HG03521 (cell line): ENCODE data around the gene ANXA3.
"Not testable (repeated sequence)": the region's sequence is repeated elsewhere in the genome, so short reads cannot be mapped to it uniquely, and the experiment has no call there.

Source experiments
- ATAC-seq: cut with Tn5 transposase; IDR thresholded peaks from one replicate; pipeline ENCODE4 v1.9.1; 2021; ENCODE audit warnings: mild to moderate bottlenecking, moderate library complexity; ENCODE audit not compliant: unreplicated experiment

Gene ANXA3, protein sequence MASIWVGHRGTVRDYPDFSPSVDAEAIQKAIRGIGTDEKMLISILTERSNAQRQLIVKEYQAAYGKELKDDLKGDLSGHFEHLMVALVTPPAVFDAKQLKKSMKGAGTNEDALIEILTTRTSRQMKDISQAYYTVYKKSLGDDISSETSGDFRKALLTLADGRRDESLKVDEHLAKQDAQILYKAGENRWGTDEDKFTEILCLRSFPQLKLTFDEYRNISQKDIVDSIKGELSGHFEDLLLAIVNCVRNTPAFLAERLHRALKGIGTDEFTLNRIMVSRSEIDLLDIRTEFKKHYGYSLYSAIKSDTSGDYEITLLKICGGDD

DNA sequence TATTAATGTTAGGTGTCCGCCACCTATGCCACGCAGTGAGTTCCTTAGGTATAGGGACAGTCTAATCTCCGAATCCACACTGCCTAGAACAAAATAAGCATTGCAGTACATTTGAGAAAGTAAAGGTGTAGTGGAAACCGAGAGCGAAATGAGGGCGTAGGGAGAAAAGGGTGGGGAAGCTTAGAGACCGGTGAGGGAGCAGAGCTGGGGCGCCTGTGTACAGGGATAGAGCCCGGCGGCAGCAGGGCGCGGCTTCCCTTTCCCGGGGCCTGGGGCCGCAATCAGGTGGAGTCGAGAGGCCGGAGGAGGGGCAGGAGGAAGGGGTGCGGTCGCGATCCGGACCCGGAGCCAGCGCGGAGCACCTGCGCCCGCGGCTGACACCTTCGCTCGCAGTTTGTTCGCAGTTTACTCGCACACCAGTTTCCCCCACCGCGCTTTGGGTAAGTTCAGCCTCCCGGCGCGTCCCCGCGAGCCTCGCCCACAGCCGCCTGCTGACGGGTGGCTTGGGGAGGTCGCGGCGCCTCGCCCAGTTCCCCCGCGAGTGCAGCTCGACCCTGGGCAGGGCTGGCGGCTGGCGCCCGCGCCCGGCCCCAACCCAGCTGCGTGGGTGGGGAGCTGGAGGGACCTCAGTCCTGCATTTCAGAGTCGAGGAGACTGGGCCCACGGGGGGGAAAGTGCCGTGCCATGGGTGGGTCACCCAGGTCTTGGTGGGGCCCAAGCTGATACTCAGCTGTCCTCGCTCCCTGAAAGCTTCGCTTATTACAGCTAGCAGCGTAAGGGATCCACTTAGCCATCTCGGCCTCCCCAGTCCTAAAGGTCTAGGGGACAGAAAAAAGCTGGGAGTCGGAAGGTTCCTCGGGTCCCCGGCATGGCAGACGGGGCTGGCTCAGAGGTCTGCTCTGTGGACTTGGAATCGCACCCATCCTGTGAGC is at the start of gene ANXA3:
TSS of gene ANXA3 (plus strand) at position 351 of the 932 bp plus-strand sequence. CDS start 2,704 bp downstream, outside the sequence.
- no peak for ATAC-seq

DNA sequence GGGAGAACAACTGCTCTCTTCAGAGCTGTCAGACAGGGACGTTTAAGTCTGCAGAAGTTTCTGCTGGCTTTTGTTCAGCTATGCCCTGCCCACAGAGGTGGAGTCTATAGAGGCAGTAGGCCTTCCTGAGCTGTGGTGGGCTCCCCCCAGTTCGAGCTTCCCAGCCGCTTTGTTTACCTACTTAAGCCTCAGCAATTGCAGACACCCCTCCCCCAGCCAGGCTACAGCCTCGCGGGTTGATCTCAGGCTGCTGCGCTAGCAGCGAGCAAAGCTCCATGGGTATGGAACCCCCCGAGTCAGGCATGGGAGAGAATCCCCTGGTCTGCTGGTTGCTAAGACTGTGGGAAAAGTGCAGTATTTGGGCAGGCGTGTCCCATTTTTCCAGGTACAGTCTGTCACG is 45.3 kb upstream of the ANXA3 start:
- not testable (repeated sequence) for ATAC-seq

DNA sequence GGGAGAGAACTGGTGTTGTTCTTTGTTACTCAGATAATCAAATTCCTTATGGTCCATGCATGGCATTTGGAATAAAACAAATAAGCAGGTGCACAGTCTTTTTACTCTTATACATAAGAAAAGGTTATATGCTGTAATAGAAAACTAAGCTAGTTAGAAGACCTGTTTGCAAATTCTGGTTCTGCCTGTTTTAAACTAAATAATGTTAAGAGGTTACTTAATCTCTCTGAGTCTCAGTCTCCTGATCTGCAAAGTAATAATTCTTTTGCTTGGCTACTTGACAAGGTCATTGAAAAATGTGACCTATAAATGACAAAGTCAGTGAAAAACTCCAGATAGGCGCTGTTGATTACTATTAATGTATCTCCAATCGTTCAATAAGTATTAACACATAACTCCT is 42.5 kb upstream of the ANXA3 start:
- ATAC-seq = no peak

DNA sequence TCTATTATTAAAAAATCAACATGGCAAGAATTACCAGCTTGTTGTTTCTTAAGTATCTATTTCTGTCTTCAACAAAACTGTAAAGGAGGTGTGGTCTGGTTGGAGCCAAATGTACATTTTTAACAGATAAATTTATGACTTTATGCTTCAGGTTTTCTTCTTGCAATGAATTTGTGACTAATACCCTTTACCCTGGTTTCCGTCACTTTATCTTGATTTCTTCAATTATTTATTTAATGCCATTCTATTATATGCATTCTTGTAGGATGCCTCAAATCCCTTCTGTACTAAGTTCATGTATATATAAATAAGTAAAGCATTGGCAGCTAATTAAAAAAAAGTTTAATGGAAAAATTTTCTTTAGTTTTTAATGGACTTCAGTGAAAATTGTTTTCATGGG is 41.5 kb upstream of the ANXA3 start:
- no peak for ATAC-seq

DNA sequence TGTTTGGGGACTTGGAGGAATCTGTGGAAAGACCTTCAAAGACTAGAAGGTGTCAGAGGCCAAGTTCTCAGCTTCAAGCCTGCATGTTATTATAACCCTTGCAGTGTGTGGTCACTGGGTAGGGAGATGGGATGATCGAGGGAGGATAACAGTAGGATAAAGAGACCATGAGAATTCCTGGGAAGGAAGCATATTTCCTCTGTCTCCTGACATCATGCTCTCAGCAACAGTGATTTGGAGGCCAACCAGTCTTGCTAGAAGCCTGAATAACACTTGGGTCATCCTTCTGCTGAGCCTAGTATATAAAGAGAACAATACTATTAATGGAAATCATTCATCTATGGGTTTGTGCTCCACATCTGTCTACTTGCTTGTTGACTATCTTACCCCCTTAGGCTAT is 40.9 kb upstream of the ANXA3 start:
- ATAC-seq = no peak

DNA sequence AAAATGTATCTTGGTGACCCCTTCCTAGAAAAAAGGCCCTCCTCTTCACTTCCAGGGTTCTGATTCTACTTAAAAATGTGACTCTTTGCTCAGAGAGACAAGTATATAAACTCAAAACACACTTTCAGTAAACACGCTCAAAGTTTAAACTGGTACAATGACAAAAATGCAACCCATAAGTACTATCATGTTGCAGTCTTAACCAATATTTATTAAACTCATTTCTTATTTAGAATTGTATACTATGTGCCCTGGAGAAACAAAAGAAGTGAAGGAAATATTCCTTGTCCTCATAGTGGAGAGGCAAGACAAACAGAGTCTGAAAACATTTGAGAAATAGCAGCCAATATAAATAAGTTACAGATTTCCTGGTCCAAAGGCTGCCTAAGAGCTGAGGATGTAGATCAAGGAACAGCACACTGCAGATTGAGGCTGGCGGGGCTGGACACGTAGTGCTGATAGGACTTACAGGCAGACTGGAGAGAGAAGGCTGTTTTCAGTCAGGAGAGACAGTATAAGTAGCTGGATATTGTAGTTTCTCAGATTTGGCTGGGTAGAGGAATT is 39.1 kb upstream of the ANXA3 start:
- no peak for ATAC-seq

DNA sequence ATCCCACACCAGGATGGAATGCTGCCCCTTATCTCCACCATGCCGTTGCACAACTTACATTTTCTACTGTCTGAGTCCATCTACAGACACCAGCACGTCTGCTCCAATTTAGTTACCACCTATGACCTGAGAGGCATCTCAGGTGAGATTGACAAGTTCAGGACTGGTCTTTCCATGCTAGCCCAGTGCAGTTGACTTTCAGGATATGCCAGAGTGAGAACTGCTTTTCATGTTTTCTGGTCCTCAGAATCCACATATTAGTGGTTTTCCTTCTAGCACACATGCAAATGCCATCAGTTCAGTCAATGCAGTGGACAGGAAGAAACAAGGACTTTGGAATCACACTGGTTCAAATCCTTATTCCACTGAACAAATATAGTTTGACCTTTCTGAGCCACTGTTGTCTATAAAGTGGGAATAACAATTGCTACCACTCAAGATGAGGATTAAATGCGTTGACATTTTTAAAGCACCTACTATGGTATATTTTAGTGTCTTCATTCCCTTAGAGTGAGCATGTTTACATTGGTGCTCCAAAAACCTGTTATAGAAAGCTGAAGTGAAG is 38.1 kb upstream of the ANXA3 start:
- no peak for ATAC-seq

DNA sequence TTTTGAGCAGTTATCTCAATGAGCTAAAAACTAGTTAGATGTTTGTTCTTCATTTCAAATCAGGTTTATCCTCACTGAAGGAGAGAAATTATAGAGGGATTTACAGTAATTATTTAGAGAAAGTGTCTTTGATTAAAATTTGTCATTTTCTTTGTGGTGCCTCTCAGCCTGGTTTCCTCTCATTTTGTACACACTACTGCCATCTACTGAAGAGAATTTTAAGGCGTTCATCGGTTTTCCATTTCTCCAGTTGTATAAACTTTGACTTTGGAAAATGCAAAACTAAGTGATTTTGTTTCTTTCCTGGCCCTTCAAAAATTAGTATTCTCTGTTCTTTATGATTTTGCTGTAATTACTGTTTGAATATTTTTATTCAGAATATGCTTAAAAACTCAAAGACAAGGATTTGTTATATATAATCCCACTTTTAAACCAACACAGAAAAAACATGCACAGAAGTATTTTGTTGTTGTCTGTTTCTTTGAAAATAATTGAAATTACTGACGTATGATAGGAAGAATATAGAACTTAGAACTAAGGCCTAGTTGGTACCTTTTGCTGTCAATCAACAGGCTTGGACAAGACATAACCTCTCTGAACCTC is 34.4 kb upstream of the ANXA3 start:
- no peak for ATAC-seq

DNA sequence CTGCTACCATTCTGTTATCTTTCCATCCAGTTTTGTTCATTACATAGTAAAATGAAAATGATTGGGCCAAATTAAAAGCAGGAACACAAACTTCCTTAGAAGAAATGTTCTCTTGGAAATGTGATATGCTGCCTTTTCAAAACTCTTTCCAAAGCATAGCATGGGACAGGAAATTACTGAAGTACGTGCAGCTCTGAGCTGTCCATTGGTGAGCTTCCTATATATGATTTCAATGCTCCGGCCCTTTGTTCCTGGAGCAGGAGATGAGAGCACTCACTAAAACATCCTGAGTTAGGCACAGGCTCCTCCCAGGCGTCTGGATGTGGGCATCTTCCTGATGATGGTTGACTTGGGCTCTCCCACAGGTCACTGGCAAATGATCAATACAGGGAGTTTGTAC is 33.0 kb upstream of the ANXA3 start:
- no peak for ATAC-seq

DNA sequence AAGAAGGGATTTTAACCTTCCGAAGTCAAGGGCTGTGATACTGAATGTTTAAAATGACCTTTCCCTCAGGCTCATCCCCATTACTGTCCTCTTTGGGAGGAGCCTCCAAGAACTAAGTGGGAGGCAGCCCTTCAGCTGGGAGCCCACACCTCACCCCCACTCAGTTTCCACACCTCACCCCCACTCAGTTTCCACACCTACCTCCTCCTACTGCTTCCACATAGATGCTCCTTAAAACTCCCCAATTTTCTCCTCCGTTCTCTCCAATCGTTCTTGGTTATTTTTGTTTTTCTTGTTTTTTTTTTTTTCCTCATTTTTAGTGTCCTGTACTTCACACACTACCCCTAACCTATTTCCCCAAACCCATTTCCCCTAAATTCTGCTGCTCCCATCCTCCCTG is 31.6 kb upstream of the ANXA3 start:
- no peak for ATAC-seq

DNA sequence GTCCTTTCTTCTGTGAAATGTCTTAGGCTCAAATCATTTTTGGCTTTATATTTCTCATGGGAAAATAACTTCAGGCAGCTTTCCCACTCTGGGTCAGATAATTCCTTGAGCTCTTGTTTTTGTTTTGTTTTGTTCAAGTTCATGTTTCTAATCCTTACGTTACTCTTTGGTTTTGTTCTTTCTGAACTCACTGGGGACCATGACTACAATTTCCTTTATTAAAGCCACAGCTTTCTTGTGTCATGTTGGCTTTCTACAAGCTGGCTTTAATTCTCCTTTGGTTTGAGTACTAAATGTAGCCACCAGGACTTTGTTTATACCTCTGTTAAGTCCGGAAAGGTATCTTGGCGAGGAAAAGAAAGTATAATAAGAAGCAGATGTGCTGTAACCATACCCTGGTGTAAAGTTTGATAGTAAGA is 30.8 kb upstream of the ANXA3 start:
- ATAC-seq = no peak

DNA sequence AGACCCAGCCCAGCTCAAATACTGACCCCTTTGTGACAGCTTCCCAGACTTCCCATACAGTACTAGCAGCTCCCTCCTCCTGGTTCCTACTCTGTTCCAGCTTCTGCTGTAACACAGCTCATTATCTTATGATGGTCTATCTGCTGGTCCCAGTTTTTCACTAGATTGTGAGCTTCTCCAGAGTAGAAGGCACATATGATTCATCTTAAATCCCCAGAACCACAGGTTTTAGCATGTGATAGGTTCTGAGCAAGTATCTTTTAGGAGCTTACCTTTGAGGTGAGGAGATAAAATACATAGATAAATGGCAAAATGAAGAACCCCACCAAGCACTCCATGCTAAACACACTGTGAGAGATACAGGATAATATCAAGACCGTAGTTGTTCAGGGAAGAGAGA is 27.6 kb upstream of the ANXA3 start:
- ATAC-seq = no peak

DNA sequence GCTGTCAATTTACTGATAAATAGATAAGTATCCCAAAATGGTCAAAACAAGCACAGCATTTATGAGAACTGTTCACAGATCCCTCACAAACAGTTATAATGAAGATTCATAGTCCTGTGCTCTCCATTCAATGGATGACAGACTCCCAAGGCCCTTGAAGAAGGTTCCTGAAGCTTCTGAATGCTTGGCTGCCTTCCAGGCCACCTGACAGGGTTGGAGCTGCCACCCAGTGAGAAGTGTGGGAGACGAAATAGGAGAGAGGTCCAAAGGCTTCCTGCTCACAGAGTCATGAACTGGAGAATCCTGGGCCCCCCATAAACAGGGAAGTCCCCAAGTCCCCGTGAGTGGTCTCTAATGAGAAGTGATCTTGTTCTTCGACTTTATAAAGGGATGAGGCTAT is 26.0 kb upstream of the ANXA3 start:
- no peak for ATAC-seq

DNA sequence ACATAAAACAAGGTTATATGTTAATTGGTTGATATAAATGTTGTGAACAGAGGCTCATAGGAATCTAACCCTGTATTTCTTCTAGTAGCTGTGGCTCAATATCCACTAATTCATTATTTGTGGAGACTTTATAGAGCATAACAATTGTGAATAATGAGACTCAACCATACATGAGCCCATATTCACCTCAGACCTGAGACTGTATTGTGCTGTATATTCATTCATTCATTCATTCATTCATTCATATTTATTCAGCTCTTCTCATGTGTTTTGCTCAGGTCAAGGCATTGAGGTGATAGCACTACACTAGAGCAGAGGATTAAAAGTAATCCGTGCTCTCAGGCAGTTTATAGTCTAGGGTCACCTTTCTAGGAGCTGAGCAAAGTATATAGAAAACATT is 24.5 kb upstream of the ANXA3 start:
- no peak for ATAC-seq

DNA sequence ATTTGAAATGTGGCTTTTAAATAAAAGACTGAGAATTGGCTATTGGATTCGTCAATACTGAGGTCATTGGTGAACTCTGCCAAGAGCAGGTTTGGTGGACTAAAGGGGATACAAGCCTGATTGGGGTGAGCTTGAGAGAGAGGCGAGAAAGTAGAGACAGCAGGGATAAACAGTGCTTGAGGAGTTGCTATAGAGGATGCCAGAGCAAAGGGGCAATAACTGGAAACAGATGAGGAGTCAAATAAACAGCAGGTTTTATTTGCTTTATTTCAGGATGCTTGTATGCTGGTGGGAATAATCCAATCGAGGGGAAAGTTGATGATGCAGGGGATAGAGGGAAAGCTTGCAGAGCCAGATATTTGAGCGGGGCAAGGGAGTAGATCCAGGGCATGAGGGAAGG is 24.0 kb upstream of the ANXA3 start:
- no peak for ATAC-seq

DNA sequence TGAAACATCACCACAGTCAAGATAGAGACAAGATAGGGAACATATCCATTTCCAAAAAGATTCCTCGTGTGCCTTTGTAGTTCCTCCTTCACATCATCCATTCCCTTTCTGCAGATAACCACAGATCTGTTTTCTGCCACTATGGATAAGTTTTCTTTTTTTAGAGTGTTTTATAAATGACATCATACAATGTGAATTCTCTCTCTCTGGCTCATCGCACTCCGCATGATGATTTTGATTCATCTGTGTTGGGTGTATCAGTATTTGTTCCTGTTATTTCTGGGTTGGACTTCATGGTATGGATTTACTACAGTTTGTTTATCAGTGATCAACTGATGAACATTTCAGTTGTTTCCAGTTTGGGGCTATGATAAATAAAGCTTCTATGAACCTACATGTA is 23.2 kb upstream of the ANXA3 start:
- ATAC-seq = no peak

DNA sequence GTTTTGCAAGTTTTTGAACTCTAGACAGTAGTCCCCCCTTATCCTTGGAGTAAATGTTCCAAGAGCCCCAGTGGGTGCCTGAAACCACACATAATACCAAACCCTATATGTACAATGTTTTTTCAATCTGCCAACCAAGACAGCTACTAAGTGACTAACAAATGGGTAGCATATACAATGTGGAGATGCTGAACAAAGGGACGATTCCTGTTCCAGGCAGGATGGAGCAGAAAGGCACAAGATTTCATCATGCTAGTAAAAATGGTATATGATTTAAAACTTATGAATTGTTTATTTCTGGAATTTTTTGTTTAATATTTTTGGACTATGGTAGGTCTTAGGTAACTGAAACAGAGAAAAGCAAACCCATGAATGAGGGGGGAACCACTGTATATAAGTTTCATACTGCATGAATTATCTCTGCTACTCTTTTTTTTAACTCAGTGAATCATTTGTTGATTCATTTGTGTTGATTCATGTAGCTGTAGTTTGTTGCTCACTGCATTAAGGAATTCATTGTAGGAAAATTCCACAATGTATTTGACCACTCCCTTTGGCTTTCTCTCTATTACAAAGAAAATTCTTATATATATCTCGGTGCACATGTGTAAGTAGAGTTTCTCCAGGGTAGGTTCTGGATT is 21.9 kb upstream of the ANXA3 start:
- ATAC-seq = no peak

DNA sequence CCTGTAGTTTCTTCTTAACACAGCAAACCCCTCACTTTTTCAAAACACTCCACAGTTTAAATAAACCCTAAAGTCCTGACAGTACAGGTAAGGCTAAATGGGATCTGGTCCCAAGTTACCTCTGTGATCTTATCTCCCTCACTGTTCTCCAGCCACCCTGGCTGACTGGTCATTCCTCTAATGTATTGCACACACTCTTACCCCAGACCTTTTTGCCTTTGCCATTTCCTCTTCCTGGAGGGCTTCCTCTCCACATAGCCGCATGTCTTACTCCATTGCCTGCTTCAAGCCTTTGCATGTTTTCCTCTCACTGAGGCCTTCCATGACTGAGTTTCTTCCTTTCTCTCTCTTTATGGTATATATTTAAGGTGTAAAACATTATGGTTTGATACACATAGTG is 19.5 kb upstream of the ANXA3 start:
- no peak for ATAC-seq

DNA sequence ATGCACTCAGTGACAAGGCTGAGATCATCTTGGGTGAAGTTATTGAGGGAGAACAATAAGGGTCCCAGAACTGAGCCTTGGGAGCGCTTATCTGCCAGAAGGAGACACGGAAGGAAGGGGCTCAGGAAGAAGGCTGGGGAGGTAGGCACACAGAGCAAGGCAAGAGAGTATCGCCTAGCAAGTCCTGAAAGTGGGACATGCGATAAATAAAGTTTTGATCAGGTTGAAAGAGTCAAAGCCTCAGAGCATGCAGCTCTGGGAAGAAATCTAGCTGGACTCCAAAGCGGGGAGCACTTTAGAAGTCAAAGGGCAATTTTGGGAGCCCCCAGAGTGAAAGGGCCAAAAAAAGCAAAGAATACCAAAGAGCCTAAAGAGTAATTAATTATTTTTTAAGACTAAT is 17.7 kb upstream of the ANXA3 start:
- no peak for ATAC-seq

DNA sequence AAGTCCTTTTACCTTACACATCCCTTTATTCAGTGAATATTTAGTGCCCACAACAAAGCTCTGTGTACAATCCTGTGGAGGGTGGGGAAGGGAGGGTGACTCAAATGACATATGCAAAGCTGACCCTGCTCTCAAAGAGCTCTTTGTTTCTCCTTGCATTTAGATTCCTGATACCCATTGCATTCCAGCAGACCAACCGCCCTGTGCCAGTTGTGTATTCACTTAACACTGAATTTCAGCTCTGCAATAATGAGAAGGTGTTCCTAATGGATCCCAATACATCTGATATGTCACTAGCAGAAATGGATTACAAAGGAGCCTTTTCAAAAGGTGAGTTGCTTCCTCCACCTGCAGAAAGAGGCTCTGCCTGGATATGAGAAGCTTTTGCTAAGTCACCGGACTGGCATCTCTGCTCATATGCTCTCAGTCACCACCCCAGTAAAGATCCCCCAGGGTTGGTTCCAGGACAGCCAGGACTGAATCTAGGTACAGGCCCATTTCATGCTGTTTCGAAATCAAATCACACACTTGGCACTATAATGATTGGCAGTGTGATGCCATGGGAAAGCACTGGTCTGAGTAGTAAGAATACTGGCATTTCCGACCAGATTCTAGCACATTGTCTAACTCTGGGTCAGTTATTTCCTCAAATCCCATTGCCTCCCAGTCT is 17.1 kb upstream of the ANXA3 start:
- no peak for ATAC-seq
